ACHN (cell line): ENCODE data around the gene RSAD1.
A peak's percentile ranks its signal among the peaks of the same experiment; 100 is the strongest.

Experiments used
- DNase-seq: peaks from one replicate; pipeline ENCODE4 v3.0.0-alpha.2; 2015
- in situ Hi-C: cut with HindIII; loops from 2 replicates; pipeline ENCODE4 v1.10.0; 2017; ENCODE audit warnings: low sequenced_read_pairs, low pct_ligation_motif_present, low pct_unique_long_range_greater_than_20kb

The RSAD1 gene

DNA sequence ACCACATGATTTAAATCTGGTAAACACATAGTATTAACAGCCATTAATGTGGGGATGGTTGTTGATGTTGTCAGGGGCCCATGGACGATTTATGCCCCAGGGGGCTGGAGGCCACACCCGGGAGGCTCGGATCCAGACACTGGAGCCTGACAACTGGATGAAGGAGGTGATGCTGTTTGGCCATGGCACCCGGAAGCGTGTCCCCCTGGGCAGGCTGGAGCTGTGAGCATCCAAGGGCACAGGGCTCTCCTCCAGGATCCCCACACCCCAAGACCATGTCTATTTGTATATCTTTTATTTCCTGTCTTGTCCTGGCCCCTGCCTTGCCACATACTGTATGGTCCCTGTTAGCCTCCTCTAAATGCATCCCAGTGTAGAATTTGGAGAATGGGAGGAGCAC, 4.6 kb downstream of the RSAD1 start:
- DNase-seq = no peak
- in situ Hi-C loops = no loop called here

DNA sequence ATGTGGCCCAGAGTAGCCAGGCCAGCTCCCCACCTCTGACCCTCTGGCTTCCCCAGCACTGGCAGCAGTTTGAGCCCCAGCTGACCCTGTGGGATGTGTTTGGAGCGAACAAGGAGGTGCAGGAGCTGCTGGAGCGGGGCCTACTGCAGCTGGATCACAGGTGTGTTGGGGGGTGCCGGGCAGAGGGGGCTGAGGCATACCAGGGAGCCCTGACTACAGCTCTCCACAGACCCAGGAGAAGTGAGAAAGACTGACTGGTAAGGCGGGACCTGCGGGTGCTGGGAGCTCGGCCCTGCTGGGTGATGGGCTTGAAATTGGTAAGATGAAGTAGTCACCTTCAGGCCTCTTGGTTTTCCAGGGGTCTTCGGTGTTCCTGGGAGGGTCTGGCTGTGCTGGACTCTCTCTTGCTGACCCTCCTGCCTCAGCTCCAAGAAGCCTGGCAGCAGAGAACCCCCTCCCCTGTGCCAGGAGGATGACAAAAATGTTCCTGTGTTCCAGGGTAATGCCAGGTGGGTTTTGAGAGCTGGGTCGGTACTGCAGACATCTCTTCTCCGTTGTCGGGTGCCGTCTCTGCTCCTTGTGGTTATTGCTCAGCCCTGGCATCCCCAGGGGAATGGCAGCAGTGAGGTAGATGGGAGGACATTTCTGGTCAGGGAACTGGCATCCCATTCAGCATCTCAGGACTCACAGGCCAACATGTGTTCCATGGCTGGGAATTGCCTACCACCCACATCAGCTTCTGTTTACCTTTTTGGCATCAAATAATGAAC, 5.9 kb downstream of the RSAD1 start:
- DNase-seq = no peak
- in situ Hi-C loops = no loop called here

DNA sequence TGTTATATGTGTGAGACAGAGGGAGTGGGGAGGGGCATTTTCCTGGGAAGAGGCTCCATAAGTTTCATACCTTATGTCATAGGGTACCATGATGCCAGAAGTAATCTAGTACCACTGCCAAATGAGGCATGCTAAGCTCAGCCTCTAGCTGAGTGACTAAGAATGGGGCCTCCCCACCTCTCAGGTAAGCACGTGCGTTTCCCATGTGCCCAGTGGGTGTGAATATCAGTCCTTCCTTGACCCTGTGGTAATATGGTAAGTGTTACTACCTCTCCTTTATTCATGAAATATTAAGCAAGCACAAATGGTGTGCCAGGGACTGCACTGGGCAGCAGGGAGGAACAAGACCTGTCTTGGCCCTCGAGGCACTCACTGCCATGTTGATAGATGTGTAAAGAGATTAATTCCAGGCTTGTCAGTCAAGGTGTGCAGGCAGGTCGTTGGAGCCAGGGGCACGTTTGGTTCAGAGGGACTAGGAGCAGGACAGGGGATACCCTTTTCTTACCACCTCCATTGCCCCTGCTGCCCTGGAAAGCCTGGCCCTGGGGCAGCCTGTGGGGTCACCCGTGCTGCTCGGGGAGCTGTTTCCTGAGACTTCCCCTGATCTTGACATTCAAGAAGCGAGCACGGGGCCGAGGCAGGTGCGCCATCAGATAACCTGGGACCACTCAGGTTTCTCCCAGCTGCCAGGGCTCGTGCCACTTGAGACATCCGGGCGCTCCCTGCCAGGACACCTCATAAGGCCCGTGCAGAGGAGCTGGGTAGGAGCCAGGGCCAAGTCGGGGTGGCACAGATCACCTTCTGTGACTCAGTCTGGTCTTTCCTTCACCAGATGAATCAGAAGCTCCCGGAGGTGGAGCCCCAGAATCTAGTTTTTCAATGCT, 8.8 kb downstream of the RSAD1 start:
- in situ Hi-C loops = no loop called here
- DNase-seq = peak; percentile 51

DNA sequence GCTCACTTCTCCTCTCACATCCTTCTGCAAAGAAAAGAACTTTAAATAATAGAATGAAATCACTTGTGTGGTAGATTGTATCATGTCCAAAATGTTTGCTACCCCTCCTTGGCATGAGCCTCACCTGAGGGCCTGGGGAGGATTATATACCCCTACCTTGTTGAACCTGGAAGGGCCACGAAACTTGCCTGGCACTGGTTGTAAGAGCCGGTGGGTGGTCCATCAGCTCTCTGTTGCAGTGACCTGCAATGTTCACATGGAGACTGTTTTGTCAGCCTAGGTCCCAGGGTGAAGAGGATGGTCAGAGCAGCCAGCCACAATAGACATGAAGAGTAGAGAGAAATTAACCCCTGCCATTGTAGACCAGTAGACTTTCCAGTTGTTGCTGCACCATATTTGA, 10.2 kb downstream of the RSAD1 start:
- no peak for DNase-seq
- in situ Hi-C loops = no loop called here

DNA sequence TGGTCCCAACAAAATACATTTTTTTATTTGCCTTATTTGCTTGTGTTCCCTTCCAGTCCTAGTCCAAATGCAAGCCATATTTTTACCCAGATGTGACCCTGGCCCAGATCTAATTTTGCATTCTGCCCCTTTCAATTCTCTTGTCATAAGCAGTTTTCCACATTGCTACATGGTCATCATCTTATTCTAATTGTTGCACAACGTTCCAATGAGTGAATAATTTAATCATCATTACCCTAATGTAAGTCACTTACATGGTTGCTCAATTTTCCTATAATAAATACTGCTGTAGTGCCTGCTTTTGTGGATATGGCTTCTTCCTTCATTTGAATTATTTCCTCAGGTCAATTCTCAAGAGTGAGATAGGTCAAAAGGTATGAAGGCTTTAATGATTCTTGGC, 12.8 kb downstream of the RSAD1 start:
- in situ Hi-C loops = no loop called here

DNA sequence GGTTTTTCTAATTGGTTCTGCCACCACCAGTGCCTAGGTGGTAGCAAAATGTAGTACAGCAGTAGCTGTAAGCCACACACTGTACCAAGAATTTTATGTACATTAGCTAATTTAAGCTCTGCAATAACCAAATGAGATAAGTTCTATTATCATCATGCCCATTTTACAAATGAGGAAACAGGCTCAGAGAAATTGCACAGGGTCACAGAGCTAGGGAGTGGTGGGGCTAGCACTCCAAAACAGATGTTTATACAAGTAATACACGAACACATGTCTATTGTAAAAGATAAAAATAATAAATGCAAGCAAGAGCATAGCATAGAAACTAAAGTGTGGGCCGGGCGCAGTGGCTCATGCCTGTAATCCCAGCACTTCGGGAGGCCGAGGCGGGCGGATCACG, 13.6 kb downstream of the RSAD1 start:
- in situ Hi-C loops = no loop called here
- no peak for DNase-seq

More for the DNA sequence above, 12.8 kb downstream of the RSAD1 start:
- no peak for DNase-seq

DNA sequence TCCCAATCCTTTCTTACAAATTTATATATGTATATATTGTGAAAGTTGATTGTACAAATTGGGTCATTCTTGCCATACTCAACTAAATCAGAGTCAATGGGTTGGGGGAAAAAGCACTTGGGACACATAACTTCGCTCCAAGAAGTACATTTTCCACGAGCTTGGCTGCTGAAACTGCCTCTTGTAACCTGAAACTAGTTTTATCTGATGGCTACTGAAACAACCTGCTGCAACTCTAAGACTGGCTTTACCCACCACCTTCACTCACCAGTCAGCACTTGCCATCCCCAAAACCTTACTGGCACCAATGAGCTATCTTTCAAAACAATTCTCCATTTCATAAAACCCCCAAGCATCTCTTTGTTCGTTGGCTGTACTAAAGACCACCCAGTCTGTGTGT, 15.1 kb downstream of the RSAD1 start:
- in situ Hi-C loops = no loop called here
- DNase-seq = no peak

DNA sequence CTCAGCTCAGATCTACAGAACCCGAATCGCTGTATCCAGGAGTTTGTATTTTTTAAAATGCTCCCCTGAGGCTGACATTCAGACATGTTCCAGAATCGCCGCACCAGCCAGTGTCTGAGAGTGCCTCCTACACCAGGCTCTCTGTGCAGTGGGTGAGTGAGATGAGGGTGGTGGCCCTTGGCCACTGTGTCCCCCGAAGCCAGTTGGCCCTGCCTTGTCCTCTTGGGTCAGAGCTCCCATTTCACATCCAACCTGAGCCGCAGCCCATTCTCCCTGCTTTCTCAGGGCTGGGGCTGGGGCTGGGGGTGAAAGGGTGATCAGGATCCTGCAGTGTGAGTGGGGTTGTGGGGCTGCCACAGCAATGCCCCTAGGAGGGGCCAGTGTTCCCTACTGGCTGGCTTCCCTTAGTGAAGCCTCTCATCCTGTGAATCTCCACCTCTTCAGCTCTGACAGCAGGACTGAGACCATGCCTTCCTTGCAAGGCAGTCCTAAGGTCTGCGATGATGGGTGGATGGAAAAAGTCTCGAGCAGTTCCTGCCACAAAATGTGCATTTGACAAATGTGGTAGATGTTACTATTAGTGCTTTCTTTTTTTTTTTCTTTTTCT, 16.7 kb downstream of the RSAD1 start:
- in situ Hi-C loops = no loop called here
- DNase-seq = no peak

DNA sequence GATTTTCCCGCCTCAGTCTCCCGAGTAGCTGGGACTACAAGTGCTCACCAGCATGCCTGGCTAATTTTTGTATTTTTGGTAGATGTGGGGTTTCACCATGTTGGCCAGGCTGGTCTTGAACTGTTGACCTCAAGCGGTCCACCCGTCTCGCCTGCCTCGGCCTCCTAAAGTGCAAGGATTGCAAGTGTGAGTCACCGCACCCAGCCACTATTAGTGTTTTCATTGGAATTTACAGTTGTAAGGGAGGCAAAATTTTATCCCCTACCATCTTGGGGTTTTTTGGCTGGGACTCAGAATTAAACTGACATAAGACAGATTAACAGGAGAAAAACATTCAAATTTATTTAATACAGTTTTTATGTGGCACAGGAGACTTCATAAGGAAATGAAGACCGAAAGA, 17.3 kb downstream of the RSAD1 start:
- DNase-seq = peak; percentile 21
- in situ Hi-C loops = no loop called here

DNA sequence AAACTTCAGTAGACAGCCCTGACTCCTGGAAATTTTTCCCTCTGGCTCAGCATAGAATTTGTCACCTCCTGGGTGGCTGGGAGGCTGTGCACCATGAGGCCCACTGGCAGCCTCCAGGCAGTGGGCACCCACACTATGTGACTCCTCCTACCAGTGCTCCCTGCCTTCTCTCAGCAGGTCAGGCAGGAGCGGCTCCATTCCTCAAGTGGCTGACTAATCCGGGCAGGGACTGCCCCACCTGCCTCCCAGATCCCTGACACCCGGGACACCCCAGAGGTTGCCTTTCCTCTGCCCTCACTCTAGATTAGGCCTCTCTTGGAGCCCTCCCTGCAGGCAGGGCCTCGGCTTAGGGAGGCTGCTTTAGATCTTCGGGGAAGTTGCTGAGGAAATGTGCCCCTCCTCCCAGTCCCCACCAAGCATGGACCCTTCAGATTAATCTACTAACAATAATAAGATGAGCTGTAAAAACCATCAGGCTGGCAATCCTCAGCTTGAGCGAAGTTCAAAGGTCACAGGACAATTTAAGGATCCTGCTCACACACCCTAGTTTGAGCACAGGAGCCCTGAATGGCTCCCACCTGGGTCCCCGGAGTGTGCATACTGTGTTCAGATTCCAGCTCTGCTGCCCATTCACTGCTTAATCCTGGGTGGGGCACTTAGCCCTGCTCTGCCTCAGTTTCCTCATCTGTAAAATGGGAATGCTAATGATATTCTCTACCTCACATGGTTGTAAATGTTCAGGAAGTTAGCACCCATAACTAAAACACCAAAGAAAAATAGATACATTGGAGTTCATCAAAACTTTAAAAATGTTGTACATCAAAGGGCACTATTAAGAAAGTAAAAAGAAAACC, 19.6 kb downstream of the RSAD1 start:
- peak; percentile 49 for DNase-seq
- in situ Hi-C loops = no loop called here

DNA sequence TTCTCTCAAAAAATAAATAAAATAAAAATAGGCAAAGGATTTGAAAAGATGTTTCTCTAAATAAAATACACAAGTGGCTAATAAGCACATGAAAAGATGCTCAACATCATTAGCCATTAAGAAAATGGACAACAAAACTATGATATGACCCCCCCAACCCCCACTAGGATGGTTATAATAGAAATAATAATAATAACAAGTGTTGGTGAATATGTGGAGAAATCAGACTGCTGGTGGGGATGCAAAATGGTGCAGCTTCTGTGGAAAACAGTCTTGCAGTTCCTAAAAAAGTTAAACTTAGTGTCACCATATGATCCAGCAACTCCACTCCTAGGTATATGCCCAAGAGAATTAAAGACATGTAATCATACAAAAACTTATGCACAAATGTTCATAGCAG, 20.6 kb downstream of the RSAD1 start:
- in situ Hi-C loops = no loop called here
- DNase-seq = no peak

DNA sequence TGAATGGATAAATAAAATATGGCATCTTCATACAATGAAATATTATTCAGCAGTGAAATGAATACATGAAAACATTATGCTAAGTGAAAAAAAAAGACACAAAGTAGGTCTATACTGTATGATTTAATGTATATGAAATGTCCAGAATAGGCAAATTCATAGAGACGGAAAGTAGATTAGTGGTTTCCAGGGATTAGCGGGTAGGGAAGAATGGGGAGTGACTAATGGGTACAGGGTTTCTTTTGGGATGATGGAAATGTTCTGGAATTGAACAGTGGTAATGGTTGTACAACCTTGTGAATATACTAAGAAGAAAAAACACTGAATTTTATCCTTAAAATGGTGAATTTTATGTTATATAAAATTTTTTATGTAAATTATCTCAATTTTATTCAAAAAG, 21.1 kb downstream of the RSAD1 start:
- in situ Hi-C loops = no loop called here
- no peak for DNase-seq

DNA sequence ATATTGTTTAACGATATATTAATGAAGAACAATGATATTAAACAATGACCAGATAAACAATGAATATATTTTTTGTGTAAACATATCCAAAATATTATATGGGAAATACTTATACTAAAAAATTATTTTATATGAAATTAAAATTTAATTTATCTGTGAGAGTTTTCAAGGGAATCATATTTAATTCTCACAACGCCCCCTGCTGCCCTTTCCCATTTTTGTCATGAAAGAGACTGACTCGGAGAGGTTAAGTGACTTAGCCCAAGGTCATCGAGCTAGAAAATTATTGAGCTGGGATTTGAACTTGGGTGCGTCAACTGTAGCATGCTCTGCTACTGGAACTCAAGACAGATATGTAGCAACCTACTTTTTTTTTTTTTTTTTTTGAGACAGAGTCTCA, 22.4 kb downstream of the RSAD1 start:
- DNase-seq = peak; percentile 52
- in situ Hi-C loops = no loop called here

DNA sequence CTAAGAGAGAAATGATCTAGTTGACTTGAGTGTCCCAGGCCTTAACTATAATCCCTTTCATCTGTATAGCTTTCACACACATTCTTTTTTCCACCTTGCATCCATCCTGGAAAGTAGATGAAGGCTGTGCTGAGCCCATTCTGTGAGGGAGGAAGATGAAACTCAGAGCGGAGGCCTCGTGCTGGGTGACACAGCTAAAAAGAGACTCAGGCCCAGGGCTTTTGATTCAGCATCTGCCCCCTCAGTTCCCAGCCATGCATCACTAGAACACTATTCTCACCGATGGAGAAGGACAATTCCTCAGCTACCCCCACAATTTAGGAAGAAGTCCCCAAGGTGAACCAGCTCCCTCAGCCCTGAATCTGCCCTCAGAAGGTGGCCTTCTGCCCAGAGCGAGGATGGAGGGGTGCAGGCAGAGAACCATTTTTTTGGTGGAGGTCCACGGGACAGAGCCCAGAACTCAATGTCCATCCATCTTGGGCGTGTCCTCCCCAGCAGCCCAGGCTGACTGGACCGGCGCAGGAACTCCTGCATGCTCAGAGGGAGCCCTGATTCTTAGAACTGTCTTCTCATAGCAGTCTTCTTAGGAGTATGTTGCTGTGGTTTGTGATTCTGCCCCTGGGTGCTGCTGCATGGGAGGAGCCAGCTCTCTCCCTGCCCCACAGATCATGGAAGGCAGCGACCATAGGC, 23.8 kb downstream of the RSAD1 start:
- in situ Hi-C loops = no loop called here

DNA sequence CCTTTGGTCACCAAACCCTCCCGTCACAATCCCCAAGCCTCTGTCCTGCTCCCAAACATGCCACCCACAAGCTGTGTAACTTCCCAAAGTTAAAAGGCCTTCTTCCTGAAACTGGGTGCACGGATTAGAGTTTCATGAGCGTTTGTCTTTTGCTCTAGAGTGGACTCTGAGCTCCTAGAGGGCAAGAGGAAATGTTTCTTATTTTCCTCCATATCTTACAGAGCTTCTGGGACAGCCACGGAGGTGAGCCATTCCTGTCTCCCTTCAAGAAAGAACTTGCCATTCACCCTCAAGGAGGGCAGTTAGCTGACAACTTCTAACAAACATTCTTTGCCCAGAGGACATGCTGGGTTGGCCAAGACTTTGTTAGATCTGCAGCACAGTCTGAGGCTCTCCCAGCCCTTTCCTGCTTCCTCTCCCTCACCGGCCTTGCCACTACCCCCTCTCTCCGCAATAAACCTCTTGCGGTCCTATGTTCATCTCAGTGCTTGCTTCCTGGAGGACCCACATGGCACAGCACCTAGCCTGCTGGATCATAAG, 27.0 kb downstream of the RSAD1 start:
- in situ Hi-C loops = no loop called here
- no peak for DNase-seq

More for the DNA sequence above, 23.8 kb downstream of the RSAD1 start:
- DNase-seq = no peak

DNA sequence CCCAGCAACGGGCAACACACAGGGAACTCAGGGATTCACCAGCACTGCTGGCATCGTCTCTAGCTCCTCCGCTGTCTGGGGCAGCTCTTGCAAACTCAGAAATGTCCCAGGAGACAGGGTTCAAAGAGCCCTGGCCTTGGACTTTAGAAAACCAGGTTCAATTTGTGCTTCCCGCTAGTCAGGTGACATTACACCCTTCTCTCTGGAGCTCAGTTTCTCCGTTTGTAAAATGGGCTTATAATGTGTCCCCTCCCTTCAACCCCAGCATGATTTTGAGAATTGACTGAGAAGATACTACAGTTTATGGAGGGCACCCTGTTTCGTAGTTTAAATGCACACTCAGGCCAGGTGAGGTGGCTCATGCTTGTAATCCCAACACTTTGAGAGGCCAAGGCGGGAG, 27.6 kb downstream of the RSAD1 start:
- no peak for DNase-seq
- in situ Hi-C loops = no loop called here

DNA sequence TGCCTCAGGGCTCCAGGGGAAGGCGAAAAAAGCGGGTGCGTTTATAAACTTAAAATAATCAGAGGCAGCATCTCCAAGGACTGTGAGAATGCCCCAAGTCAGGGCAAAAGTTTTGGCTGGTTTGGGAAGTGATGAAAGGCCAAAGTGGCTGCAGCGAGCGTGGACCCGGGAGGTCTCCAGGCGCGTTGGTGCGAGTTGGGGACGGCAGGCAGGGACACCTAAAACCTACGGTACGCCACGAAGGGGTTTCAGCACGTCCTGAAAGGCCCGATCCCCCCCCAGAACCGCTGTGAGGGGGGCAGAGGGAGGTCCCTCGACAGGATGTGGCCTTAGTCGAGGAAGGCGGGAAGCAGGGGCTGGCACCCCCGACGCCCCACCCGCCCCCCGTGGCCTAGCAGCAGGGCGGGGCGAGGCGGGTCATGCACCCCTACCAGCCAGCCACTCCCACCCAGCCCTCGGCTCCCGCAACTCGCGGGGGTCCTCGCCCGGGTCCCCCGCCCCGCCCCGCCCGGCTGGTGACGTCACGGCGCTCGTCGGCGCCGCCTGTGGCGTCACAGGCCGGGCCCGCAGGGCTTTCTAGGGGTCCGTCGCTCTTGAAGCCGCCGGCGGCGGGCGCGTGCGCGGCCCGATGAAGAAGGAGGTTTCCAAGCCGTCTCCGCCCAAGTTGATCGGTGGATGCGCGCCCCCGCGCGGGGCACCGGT, 29.4 kb downstream of the RSAD1 start, which contains the start of gene MYCBPAP:
TSS of gene MYCBPAP (plus strand) at position 569 of the 702 bp plus-strand sequence. CDS start 236 bp downstream, outside the sequence.
- in situ Hi-C loops = no loop called here
- no peak for DNase-seq
